Endothelial cell of umbilical vein (primary cell): ENCODE data around the gene OR7D2. TPM values are rescaled to one million over a fixed set of nuclear protein-coding genes. Genes with fewer than 3 reads are reported as not detected.

ENCODE experiments used
- BruUV-seq: library from RNA; stranded (reverse); fragments of 400-500 nt; replicated peaks from 2 replicates; lab custom pipeline; 2021; lab: Mats Ljungman, UMichigan
- CTCF ChIA-PET: fragments of 300-600, 350-600 bp; sonication (Branson Sonifier 250); formaldehyde crosslinking; loops from one replicate; lab custom pipeline; 2021; ENCODE audit warnings: antibody characterized with exemption, inconsistent platforms; lab: Charles Lee
- POLR2A ChIA-PET: fragments of 300-600, 350-600 bp; sonication (Branson Sonifier 250); formaldehyde crosslinking; loops from one replicate; lab custom pipeline; 2021; ENCODE audit warnings: antibody characterized with exemption, inconsistent platforms; lab: Charles Lee
- DNase-seq: peaks from one replicate; pipeline ENCODE4 v3.0.0-alpha.2; 2011; ENCODE audit warnings: low read depth, low spot score
- FAIRE-seq: peaks from 2 replicates; lab custom pipeline; 2011; peaks lifted over from hg19 to GRCh38; lab: Jason Lieb, UNC
- H2AFZ ChIP-seq: 2 replicates; pipeline ENCODE4 v1.6.0; 2012; ENCODE audit warnings: low read depth, low read length, control low read depth, inconsistent platforms
- H3K27ac ChIP-seq: 2 replicates; pipeline ENCODE4 v1.5.1; 2011; ENCODE audit warnings: low read depth, mild to moderate bottlenecking, control low read depth, low read length, moderate library complexity; ENCODE audit not compliant: insufficient read depth
- H3K27me3 ChIP-seq, 2 experiments: 2 replicates each; pipeline versions ENCODE4 v1.6.0 to v1.6.1; 2011; ENCODE audit warnings: low read length in 2 of 2, mixed read lengths in 1 of 2; ENCODE audit not compliant: control insufficient read depth in 2 of 2, insufficient read depth in 2 of 2
- H3K36me3 ChIP-seq, 2 experiments: 2 replicates in 1 of 2; 3 replicates in 1 of 2; pipeline ENCODE4 v1.5.1; 2011; ENCODE audit warnings: low read length in 2 of 2, mild to moderate bottlenecking in 1 of 2, moderate library complexity in 1 of 2; ENCODE audit not compliant: control insufficient read depth in 2 of 2, insufficient read depth in 2 of 2; ENCODE audit errors: extremely low read depth in 1 of 2
- H3K4me1 ChIP-seq: 3 replicates; pipeline ENCODE4 v1.5.1; 2011; ENCODE audit warnings: mild to moderate bottlenecking, low read length; ENCODE audit not compliant: control insufficient read depth, insufficient read depth; ENCODE audit errors: extremely low read depth
- H3K4me2 ChIP-seq: 2 replicates; pipeline ENCODE4 v1.6.1; 2011; ENCODE audit warnings: low read length, control low read depth, mixed read lengths; ENCODE audit not compliant: insufficient read depth
- H3K4me3 ChIP-seq, 3 experiments: fragments of 200-600 bp in 1 of 3; sonication (generic), shearing (Covaris generic) in 1 of 3; replicated peaks in 1 of 3; 2 replicates each; pipeline ENCODE4 v1.5.1; 2011 to 2016; ENCODE audit warnings: control low read depth in 3 of 3, low read length in 3 of 3, mild to moderate bottlenecking in 2 of 3, inconsistent platforms in 1 of 3, low read depth in 1 of 3, moderate library complexity in 1 of 3; ENCODE audit not compliant: insufficient read depth in 1 of 3
- H3K79me2 ChIP-seq: 2 replicates; pipeline ENCODE4 v1.6.0; 2012; ENCODE audit warnings: low read length, inconsistent platforms; ENCODE audit not compliant: control insufficient read depth, insufficient read depth
- H3K9ac ChIP-seq: replicated peaks from 2 replicates; pipeline ENCODE3; 2011; ENCODE audit warnings: low read length, control low read depth; ENCODE audit not compliant: insufficient read depth; ENCODE audit errors: extremely low read depth
- H3K9me1 ChIP-seq: replicated peaks from 3 replicates; pipeline ENCODE4 v1.6.0; 2011; ENCODE audit warnings: mild to moderate bottlenecking, low read length; ENCODE audit not compliant: control insufficient read depth, insufficient read depth; ENCODE audit errors: extremely low read depth
- H3K9me3 ChIP-seq: replicated peaks from 2 replicates; pipeline ENCODE4 v1.5.1; 2012; ENCODE audit warnings: low read length, inconsistent platforms; ENCODE audit not compliant: control insufficient read depth, insufficient read depth
- H4K20me1 ChIP-seq: replicated peaks from 2 replicates; pipeline ENCODE3; 2011; ENCODE audit warnings: mild to moderate bottlenecking, low read length; ENCODE audit not compliant: control insufficient read depth, insufficient read depth; ENCODE audit errors: extremely low read depth
- EZH2 ChIP-seq: IDR thresholded peaks from 2 replicates; pipeline ENCODE4 v1.6.1; 2012; ENCODE audit warnings: borderline replicate concordance, low read depth, mild to moderate bottlenecking, moderate library complexity, low read length, inconsistent platforms; ENCODE audit not compliant: severe bottlenecking
- FOS ChIP-seq: IDR thresholded peaks from 2 replicates; pipeline ENCODE4 v1.6.1; 2011; ENCODE audit warnings: mild to moderate bottlenecking, low read length, moderate library complexity, borderline replicate concordance; ENCODE audit not compliant: insufficient read depth
- GATA2 ChIP-seq: IDR thresholded peaks from 2 replicates; pipeline ENCODE4 v1.7.0; 2011; ENCODE audit warnings: low read depth, mild to moderate bottlenecking, moderate library complexity, mixed read lengths, low read length; ENCODE audit not compliant: insufficient read length, insufficient read depth
- JUN ChIP-seq: IDR thresholded peaks from 2 replicates; pipeline ENCODE4 v1.6.1; 2011; ENCODE audit warnings: borderline replicate concordance, low read depth; ENCODE audit not compliant: insufficient read length, insufficient read depth
- MYC ChIP-seq: IDR thresholded peaks from one replicate; pipeline ENCODE4 v1.6.1; 2011; ENCODE audit warnings: mild to moderate bottlenecking, low read depth, low read length
- POLR2A ChIP-seq: IDR thresholded peaks from 2 replicates; pipeline ENCODE4 v1.6.1; 2012; ENCODE audit warnings: low read depth, mild to moderate bottlenecking, control low read depth, low read length
- POLR2AphosphoS5 ChIP-seq: IDR thresholded peaks from 2 replicates; pipeline ENCODE4 v1.6.1; 2012; ENCODE audit warnings: low read depth, mild to moderate bottlenecking, control low read depth, low read length, moderate library complexity; ENCODE audit not compliant: insufficient read depth
- dilution Hi-C: fragments of 300-500 bp; cut with MboI; formaldehyde crosslinking; loops from one replicate; pipeline ENCODE4 v1.15.0; 2019; ENCODE audit warnings: low sequenced_read_pairs; ENCODE audit not compliant: extremely low pct_ligation_motif_present
- intact Hi-C: fragments of 100-400 bp; cut with micrococcal nuclease; formaldehyde crosslinking; loops from one replicate; pipeline ENCODE4 v1.10.0; 2022
- polyA plus RNA-seq, 4 experiments: library from polyadenylated mRNA; depleted of rRNA in 3 of 4; stranded (reverse) in 3 of 4; unstranded in 1 of 4; fragments of >200 nt; gene quantifications; 2 replicates each; pipeline versions ENCODE4 v1.2.1 to v1.2.3, GENCODE V29; 2011 to 2012; ENCODE audit warnings: missing spikeins in 1 of 4
- total RNA-seq: library from RNA; stranded (reverse); gene quantifications from 2 replicates; pipeline ENCODE4 v1.2.3, GENCODE V29; 2021
- TF ChIP-seq, protein P1 (sequence below), 2 donors: IDR thresholded peaks; 1 replicate in 1 of 2; 2 replicates in 1 of 2; pipeline ENCODE4 v1.5.1; 2011; ENCODE audit warnings: low read length in 2 of 2, mild to moderate bottlenecking in 2 of 2, moderate library complexity in 2 of 2, control low read depth in 1 of 2, inconsistent platforms in 1 of 2, low read depth in 1 of 2; ENCODE audit not compliant: insufficient read depth in 1 of 2; ENCODE audit errors: extremely low read depth in 1 of 2
- TF ChIP-seq, protein P2 (sequence below): IDR thresholded peaks from 2 replicates; pipeline ENCODE4 v1.6.1; 2011; ENCODE audit not compliant: insufficient read depth, insufficient read length

OR7D2 gene
- total and polyA plus RNA-seq, 2 donors (not counting 3 experiments of a cell fraction or from before 2014, with no cell fraction given) = not detected

DNA sequence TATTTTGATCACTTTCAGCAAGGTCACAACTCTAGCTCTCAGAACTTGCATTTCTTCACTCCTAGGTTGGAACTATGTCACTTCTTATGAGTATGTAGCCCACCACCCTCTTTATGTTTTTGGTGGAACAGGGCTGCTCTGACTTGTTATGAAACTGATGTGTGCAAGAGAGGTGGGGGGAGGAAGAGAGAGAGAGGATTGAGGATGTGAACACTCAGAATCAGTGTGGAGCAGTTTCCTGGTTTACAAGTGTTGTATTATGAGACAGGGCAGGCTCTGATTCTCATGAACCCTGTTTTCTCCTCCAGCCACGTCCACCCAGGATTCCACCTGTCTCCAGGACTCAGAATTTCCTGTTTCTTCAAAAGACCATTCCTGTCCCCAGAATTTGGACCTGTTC, 22.5 kb upstream of the OR7D2 start:
- Histone ChIP-seq H3K4me2 (no peak overlapping the region), H4K20me1 (no peaks in the 10 kb centered on the region), H3K9me3 (peaks cover 11% of the 10 kb centered on the region), H3K4me1 (no peaks in the 10 kb centered on the region), H3K4me3 (no peak overlapping the region), H3K9me1 (no peaks in the 10 kb centered on the region), H3K36me3 (peaks cover 22 to 43% of the 10 kb centered on the region in 2 experiments), H3K79me2 (peaks cover 48% of the 10 kb centered on the region), H3K27ac (no peak overlapping the region), H3K9ac (no peak overlapping the region), H3K27me3 (no peaks in the 10 kb centered on the region), H2AFZ (no peak overlapping the region)
- FAIRE-seq (no peak), DNase-seq (no peak)
- intact Hi-C loops (no loop called here), dilution Hi-C loops (no loop called here)
- ChIA-PET POLR2A (no interaction called here), CTCF (no interaction called here)
- TF ChIP-seq MYC = no peak
- TF ChIP-seq JUN = no peak
- no peak for TF ChIP-seq POLR2A
- TF ChIP-seq, protein P1, sequence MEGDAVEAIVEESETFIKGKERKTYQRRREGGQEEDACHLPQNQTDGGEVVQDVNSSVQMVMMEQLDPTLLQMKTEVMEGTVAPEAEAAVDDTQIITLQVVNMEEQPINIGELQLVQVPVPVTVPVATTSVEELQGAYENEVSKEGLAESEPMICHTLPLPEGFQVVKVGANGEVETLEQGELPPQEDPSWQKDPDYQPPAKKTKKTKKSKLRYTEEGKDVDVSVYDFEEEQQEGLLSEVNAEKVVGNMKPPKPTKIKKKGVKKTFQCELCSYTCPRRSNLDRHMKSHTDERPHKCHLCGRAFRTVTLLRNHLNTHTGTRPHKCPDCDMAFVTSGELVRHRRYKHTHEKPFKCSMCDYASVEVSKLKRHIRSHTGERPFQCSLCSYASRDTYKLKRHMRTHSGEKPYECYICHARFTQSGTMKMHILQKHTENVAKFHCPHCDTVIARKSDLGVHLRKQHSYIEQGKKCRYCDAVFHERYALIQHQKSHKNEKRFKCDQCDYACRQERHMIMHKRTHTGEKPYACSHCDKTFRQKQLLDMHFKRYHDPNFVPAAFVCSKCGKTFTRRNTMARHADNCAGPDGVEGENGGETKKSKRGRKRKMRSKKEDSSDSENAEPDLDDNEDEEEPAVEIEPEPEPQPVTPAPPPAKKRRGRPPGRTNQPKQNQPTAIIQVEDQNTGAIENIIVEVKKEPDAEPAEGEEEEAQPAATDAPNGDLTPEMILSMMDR (IDR thresholded peaks at IDR 0.05; ENCODE audit: extremely low read depth in 1 of 2, insufficient read depth in 1 of 2, low read depth in 1 of 2, low read length in 2 of 2) = no peak
- no peak for TF ChIP-seq EZH2
- TF ChIP-seq GATA2 = no peak
- no peak for TF ChIP-seq FOS
- TF ChIP-seq, protein P2, sequence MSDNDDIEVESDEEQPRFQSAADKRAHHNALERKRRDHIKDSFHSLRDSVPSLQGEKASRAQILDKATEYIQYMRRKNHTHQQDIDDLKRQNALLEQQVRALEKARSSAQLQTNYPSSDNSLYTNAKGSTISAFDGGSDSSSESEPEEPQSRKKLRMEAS = no peak
- no peak for TF ChIP-seq POLR2AphosphoS5
- no TSS peak for BruUV-seq
